ENCODE results near the gene GPBP1. TPM values are rescaled to one million over a fixed set of nuclear protein-coding genes. Genes with fewer than 3 reads are reported as not detected.

The GPBP1 gene
- total and polyA plus RNA-seq, 2 of the 4 experiments (the other 2 are of a cell fraction) = 24.3 to 29.2 TPM

DNA sequence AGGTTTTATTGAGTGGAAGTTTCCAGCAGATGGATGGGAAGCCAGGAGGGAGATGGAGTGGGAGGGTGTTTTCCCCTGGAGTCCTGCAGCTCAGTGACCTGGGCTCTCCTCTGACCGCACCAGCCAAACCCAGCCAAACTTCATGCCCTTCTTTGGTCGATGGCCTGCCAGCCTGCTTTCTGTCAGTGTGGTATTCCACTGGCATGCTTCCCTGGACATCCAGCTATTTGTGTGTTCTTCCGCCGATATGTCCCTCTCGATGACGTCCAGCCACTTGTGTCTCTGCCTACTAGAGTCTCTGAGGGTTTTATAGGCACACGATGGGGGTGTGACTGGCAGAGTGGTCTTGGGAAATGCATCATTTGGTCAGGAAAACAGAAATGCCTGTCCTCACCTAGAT is 33.8 kb downstream of the GPBP1 start:
- H4K20me1 ChIP-seq (ENCODE audit: insufficient read depth, low read length) = peaks cover 65% of the 10 kb centered on the region
- in situ Hi-C loops (cut with MboI; ENCODE audit: low sequenced_read_pairs) = loop anchor here (25.0 kb wide), 2 partner anchors 945 to 1245 kb away; no protein-coding TSS in a partner anchor
- H3K23ac ChIP-seq (ENCODE audit: low read depth, low read length) = 0 out of 2 replicates have a peak overlapping the region, but pooled peaks have one; percentile 4
- H4K8ac ChIP-seq (ENCODE audit: low read depth in 2 of 2, low read length in 2 of 2) = no peak overlapping the region
- no TSS peak for BruUV-seq (replicated peaks)
- no peak overlapping the region for H4K91ac ChIP-seq (ENCODE audit: insufficient read depth, low read depth, low read length)
- ATAC-seq (ENCODE audit: low read depth) (no peak), DNase-seq (no peak)
- peaks cover 10% of the 10 kb centered on the region for H3K4me1 ChIP-seq (ENCODE audit: control insufficient read depth, insufficient read depth, low read length)
- no peak overlapping the region for H4K5ac ChIP-seq (ENCODE audit: low read depth, low read length)
- no peak overlapping the region for H3K9ac ChIP-seq (ENCODE audit: low read depth, low read length)
- ChIA-PET POLR2A (ENCODE audit: unreplicated experiment) (no interaction called here), CTCF (no interaction called here)
- H3K4me3 ChIP-seq (ENCODE audit: insufficient read depth, low read depth, low read length) = no peak overlapping the region
- H3K18ac ChIP-seq (ENCODE audit: low read depth, low read length) = no peak overlapping the region
- no peak overlapping the region for H3K27ac ChIP-seq (ENCODE audit: insufficient read depth, low read length)
- no peak overlapping the region for H3K4ac ChIP-seq (ENCODE audit: low read depth, low read length)
- no peak overlapping the region for H2BK15ac ChIP-seq (ENCODE audit: low read depth, low read length)
- no peak overlapping the region for H2AFZ ChIP-seq (replicated peaks; ENCODE audit: low read length, poor library complexity)
- H3K14ac ChIP-seq (replicated peaks; ENCODE audit: low read depth, low read length) = no peak overlapping the region
- H2BK5ac ChIP-seq (ENCODE audit: low read depth, low read length, poor library complexity, severe bottlenecking) = no peak overlapping the region
- no peak overlapping the region for H2BK20ac ChIP-seq (ENCODE audit: low read depth, low read length)
- intact Hi-C loops (cut with micrococcal nuclease) = no loop called here
- 100% methylated on average over 4 of the region's 7 CpGs; no CpG with 5 or more reads in 1 of the 2 experiments for WGBS, 2 experiments (ENCODE audit: extremely low coverage in 2 of 2, insufficient read length in 1 of 2)
- H3K27me3 ChIP-seq (ENCODE audit: control insufficient read depth, insufficient read depth, low read length) = no peaks in the 10 kb centered on the region
- H3K4me2 ChIP-seq (ENCODE audit: low read depth, low read length) = no peak overlapping the region
- H3K56ac ChIP-seq (ENCODE audit: extremely low read depth, insufficient read depth, low read length) = no peak overlapping the region
- dilution Hi-C loops (cut with HindIII; ENCODE audit: low sequenced_read_pairs, unreplicated experiment) = no loop called here
- no peak for TF ChIP-seq RAD21 (IDR thresholded peaks at IDR 0.05; ENCODE audit: low read length)
- TF ChIP-seq NFE2L2 (IDR thresholded peaks at IDR 0.05; ENCODE audit: low read depth, low read length) = no peak
- TF ChIP-seq RCOR1 (IDR thresholded peaks at IDR 0.05; ENCODE audit: insufficient replicate concordance, low read length) = no peak
- no peak for TF ChIP-seq CHD1 (IDR thresholded peaks at IDR 0.05; ENCODE audit: low read depth, low read length)
- TF ChIP-seq FOS (IDR thresholded peaks at IDR 0.05; ENCODE audit: low read depth, low read length) = no peak
- no peak for TF ChIP-seq MAZ (IDR thresholded peaks at IDR 0.05; ENCODE audit: borderline replicate concordance, low read depth, low read length)
- TF ChIP-seq RFX5 (IDR thresholded peaks at IDR 0.05; ENCODE audit: low read depth, low read length) = no peak
- no peak for TF ChIP-seq POLR2A (IDR thresholded peaks at IDR 0.05; ENCODE audit: low read depth, low read length)
- TF ChIP-seq, protein P1, sequence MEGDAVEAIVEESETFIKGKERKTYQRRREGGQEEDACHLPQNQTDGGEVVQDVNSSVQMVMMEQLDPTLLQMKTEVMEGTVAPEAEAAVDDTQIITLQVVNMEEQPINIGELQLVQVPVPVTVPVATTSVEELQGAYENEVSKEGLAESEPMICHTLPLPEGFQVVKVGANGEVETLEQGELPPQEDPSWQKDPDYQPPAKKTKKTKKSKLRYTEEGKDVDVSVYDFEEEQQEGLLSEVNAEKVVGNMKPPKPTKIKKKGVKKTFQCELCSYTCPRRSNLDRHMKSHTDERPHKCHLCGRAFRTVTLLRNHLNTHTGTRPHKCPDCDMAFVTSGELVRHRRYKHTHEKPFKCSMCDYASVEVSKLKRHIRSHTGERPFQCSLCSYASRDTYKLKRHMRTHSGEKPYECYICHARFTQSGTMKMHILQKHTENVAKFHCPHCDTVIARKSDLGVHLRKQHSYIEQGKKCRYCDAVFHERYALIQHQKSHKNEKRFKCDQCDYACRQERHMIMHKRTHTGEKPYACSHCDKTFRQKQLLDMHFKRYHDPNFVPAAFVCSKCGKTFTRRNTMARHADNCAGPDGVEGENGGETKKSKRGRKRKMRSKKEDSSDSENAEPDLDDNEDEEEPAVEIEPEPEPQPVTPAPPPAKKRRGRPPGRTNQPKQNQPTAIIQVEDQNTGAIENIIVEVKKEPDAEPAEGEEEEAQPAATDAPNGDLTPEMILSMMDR (conservative IDR thresholded peaks at IDR 0.05; ENCODE audit: low read depth, low read length) = no peak
- no peak for TF ChIP-seq MAFK (IDR thresholded peaks at IDR 0.05; ENCODE audit: low read depth, low read length)
- TF ChIP-seq, protein P2, sequence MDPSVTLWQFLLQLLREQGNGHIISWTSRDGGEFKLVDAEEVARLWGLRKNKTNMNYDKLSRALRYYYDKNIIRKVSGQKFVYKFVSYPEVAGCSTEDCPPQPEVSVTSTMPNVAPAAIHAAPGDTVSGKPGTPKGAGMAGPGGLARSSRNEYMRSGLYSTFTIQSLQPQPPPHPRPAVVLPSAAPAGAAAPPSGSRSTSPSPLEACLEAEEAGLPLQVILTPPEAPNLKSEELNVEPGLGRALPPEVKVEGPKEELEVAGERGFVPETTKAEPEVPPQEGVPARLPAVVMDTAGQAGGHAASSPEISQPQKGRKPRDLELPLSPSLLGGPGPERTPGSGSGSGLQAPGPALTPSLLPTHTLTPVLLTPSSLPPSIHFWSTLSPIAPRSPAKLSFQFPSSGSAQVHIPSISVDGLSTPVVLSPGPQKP (IDR thresholded peaks at IDR 0.05; ENCODE audit: borderline replicate concordance, low read depth, low read length) = no peak
- TF ChIP-seq, protein P3, sequence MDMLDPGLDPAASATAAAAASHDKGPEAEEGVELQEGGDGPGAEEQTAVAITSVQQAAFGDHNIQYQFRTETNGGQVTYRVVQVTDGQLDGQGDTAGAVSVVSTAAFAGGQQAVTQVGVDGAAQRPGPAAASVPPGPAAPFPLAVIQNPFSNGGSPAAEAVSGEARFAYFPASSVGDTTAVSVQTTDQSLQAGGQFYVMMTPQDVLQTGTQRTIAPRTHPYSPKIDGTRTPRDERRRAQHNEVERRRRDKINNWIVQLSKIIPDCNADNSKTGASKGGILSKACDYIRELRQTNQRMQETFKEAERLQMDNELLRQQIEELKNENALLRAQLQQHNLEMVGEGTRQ (IDR thresholded peaks at IDR 0.05; ENCODE audit: low read depth, low read length) = no peak
- TF ChIP-seq MXI1 (IDR thresholded peaks at IDR 0.05; ENCODE audit: borderline replicate concordance, low read depth, low read length) = no peak
- peaks cover 18% of the 10 kb centered on the region for H3K9me1 ChIP-seq (ENCODE audit: insufficient read depth, low read length)
- H2AK5ac ChIP-seq (ENCODE audit: low read depth, low read length) = no peak overlapping the region; the same call in 1 of the 2 replicates
- peaks cover 15 to 68% of the 10 kb centered on the region in 2 experiments for H3K79me1 ChIP-seq (ENCODE audit: low read depth in 1 of 2, low read length in 2 of 2)
- no peak overlapping the region for H2BK120ac ChIP-seq (ENCODE audit: low read depth, low read length)
- H2AK9ac ChIP-seq (replicated peaks; ENCODE audit: low read depth, low read length, poor library complexity) = no peak overlapping the region
- 0 out of 2 replicates have a peak, but pooled peaks cover 2% of the 10 kb centered on the region for H3K36me3 ChIP-seq (ENCODE audit: control insufficient read depth, insufficient read depth, low read length)
- 0 out of 2 replicates have a peak, but pooled peaks cover 2% of the 10 kb centered on the region for H3K9me3 ChIP-seq (ENCODE audit: control insufficient read depth, insufficient read depth, low read length)
